NB4 (cell line): ENCODE data around the gene IQGAP1.

ENCODE experiments used
- DNase-seq: peaks from one replicate; pipeline ENCODE4 v3.0.0; 2010; ENCODE audit warnings: low read depth
- H3K4me3 ChIP-seq: one replicate; pipeline ENCODE4 v1.5.1; 2011; ENCODE audit warnings: mild to moderate bottlenecking, low read depth, low read length, moderate library complexity
- CTCF ChIP-seq: IDR thresholded peaks from one replicate; pipeline ENCODE4 v1.5.1; 2012; ENCODE audit warnings: low read depth, low read length
- MAX ChIP-seq: IDR thresholded peaks from 2 replicates; pipeline ENCODE4 v1.6.1; 2011; ENCODE audit warnings: low read depth, low read length
- MYC ChIP-seq: IDR thresholded peaks from 2 replicates; pipeline ENCODE4 v1.6.1; 2011; ENCODE audit warnings: low read depth, low read length
- POLR2A ChIP-seq: IDR thresholded peaks from 2 replicates; pipeline ENCODE4 v1.6.1; 2011; ENCODE audit warnings: mild to moderate bottlenecking; ENCODE audit not compliant: insufficient read length; ENCODE audit errors: extremely low read depth

Gene IQGAP1

GRCh38 chr15:90483012-90483307 lies 94.9 kb downstream of the IQGAP1 start:
- TF ChIP-seq MYC: no peak
- TF ChIP-seq CTCF: no peak
- no peak for TF ChIP-seq MAX
- no peak for TF ChIP-seq POLR2A
- no peak for DNase-seq
- H3K4me3 ChIP-seq: no peak overlapping the region

GRCh38 chr15:90483637-90484036 lies 95.6 kb downstream of the IQGAP1 start:
- no peak for DNase-seq
- no peak overlapping the region for H3K4me3 ChIP-seq
- no peak for TF ChIP-seq POLR2A
- no peak for TF ChIP-seq MAX
- TF ChIP-seq CTCF: no peak
- no peak for TF ChIP-seq MYC

GRCh38 chr15:90487186-90487585 lies 99.1 kb downstream of the IQGAP1 start:
- no peak for DNase-seq
- TF ChIP-seq CTCF (no peak), MYC (no peak), MAX (no peak), POLR2A (no peak)
- H3K4me3 ChIP-seq: no peak overlapping the region

GRCh38 chr15:90489514-90489913 lies 101.5 kb downstream of the IQGAP1 start:
- no peak for DNase-seq
- H3K4me3 ChIP-seq: no peak overlapping the region
- TF ChIP-seq MAX (no peak), POLR2A (no peak), MYC (no peak), CTCF (no peak)

GRCh38 chr15:90489944-90490343 lies 101.9 kb downstream of the IQGAP1 start:
- no peak for DNase-seq
- no peak for TF ChIP-seq POLR2A
- no peak for TF ChIP-seq MAX
- no peak for TF ChIP-seq MYC
- no peak for TF ChIP-seq CTCF
- no peak overlapping the region for H3K4me3 ChIP-seq

GRCh38 chr15:90493647-90494046 lies 105.6 kb downstream of the IQGAP1 start:
- no peak overlapping the region for H3K4me3 ChIP-seq
- no peak for TF ChIP-seq POLR2A
- no peak for TF ChIP-seq MYC
- no peak for TF ChIP-seq CTCF
- TF ChIP-seq MAX: no peak
- DNase-seq: no peak
